Mononuclear cell (primary cell): ENCODE results near the gene ST8SIA6. TPM values are rescaled to one million over a fixed set of nuclear protein-coding genes. Genes with fewer than 3 reads are reported as not detected.
"Not testable (repeated sequence)": the region's sequence is repeated elsewhere in the genome, so short reads cannot be mapped to it uniquely, and the experiment has no call there.

ENCODE experiments used
- H3K27me3 ChIP-seq: 2 replicates; pipeline ENCODE4 v1.6.0; 2011; ENCODE audit warnings: low read length, control low read depth; ENCODE audit not compliant: insufficient read depth
- H3K4me1 ChIP-seq: 2 replicates; pipeline ENCODE4 v1.5.1; 2011; ENCODE audit warnings: mild to moderate bottlenecking, low read length, control low read depth; ENCODE audit not compliant: insufficient read depth
- H3K4me3 ChIP-seq: 2 replicates; pipeline ENCODE4 v1.5.1; 2011; ENCODE audit warnings: mild to moderate bottlenecking, low read length, moderate library complexity
- H3K9me3 ChIP-seq: 2 replicates; pipeline ENCODE4 v1.5.1; 2011; ENCODE audit warnings: low read depth, mild to moderate bottlenecking, control low read depth, low read length
- total RNA-seq: library from RNA; depleted of rRNA; stranded (reverse); fragments of >200 nt; gene quantifications from one replicate; pipeline ENCODE4 v1.2.3, GENCODE V29; 2012

Gene ST8SIA6
- total RNA-seq, 1 donor, result 1.3 TPM

DNA sequence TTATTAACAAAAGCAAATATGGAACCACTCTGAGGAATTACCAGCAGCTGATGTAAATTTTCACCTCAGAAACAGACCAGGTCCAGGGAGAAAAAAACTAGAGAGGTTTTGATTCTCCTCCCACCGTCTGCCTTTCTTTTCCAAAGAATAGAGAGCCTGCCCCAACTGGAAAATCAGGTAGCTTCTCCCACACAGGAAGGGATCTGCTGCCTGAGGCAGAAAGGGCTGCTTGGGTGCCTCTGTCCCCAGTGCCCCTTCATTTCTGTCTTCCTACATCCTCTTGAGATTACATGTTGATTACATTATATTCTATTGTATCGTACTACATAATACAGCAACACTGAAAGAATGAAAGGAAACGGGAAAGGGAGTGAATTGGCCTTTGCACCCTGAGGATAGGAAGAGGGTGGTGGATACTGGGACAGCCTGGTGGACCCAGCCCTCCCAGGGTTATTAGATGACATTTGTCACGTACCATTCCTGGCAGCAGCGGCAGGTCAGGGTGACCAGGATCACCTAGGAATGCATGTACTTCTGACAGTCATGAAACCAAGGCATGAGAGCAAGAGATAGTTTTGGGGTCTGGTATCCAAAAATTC, 8.9 kb downstream of the ST8SIA6 start:
- Histone ChIP-seq H3K9me3 (peaks cover 7% of the 10 kb centered on the region), H3K4me3 (no peak overlapping the region), H3K4me1 (peaks cover 3% of the 10 kb centered on the region), H3K27me3 (no peaks in the 10 kb centered on the region)

DNA sequence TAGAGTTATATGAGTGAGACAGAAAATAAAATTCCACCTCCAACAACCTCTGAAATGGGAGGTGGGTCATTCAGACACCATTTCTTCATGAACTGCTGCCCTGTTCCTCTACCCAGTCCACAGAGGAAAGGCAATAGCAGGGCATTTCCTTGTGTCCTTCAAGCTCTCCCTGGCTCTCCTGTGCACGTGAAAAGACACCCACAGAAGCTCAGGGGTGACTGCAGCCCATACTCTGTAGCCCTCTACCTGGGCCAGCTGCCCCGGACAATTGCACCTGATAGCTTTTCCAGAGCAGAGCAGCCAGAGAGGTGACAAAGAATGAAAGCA, 10.0 kb downstream of the ST8SIA6 start:
- peaks cover 3% of the 10 kb centered on the region for H3K4me1 ChIP-seq
- no peaks in the 10 kb centered on the region for H3K27me3 ChIP-seq
- H3K9me3 ChIP-seq, result peaks cover 4% of the 10 kb centered on the region
- no peak overlapping the region for H3K4me3 ChIP-seq

DNA sequence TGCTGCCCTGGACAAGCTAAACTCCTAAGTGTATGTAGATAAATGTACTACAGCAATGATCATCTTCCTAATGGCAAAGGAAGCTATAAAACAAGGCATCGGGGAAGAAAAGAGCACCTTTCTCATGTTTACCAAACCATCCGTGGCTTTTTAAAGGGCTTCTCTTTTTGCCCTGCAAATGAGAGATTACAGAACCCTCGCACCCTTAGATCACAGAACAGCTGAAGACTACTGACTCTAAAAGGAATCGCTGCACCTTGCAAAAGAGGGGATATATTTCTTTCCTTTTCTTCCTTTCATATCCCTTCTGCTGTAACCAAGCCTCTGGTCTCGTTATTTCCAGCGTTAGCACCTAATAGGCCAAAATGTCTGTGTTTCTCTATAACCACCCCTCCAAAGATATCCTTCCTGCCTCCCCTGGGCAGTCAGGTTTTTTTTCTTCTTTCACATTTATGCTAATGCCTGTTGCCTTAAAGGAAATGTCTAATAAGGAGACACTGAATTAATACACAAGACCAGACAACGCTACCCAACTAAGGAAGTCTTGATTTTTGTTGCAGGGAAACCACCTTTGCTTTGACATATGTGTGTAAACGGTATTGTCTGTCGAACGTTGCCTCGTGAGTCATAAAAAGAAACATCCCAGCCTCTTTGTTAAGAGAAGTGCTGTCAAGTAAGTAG, 10.5 kb downstream of the ST8SIA6 start:
- Histone ChIP-seq H3K4me3 (no peak overlapping the region), H3K9me3 (no peaks in the 10 kb centered on the region), H3K27me3 (no peaks in the 10 kb centered on the region), H3K4me1 (peaks cover 3% of the 10 kb centered on the region)

DNA sequence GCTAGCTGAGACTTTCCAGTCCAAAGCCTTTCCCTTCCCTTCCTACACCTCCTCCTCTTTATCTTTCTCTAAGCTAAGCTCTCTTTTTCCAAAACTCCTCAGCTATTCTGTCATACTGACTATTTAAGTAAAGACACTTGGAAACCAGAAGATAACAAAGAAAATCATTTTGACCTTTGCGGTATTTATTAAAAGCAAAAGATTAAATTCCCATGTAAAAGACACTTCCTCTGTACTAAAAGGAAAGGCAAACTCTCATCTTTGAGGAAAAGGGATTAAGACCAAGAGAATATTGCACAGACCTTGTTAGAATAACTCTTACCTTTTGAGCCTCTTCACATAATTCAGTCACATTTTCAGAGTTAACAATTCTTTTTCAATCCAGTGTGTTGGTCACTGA, 15.8 kb downstream of the ST8SIA6 start:
- H3K4me1 ChIP-seq, result no peaks in the 10 kb centered on the region
- no peak overlapping the region for H3K4me3 ChIP-seq
- H3K27me3 ChIP-seq, result no peaks in the 10 kb centered on the region
- no peaks in the 10 kb centered on the region for H3K9me3 ChIP-seq

DNA sequence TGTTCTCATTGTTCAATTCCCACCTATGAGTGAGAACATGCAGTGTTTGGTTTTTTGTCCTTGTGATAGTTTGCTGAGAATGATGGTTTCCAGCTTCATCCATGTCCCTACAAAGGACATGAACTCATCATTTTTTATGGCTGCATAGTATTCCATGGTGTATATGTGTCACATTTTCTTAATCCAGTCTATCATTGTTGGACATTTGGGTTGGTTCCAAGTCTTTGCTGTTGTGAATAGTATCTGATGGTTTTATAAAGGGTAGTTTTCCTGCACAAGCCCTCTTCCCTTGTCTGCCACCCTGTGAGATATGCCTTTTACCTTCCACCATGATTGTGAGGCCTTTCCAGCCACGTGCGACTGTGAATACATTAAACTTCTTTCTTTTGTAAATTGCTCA, 17.8 kb downstream of the ST8SIA6 start:
- not testable (repeated sequence) for H3K4me1 ChIP-seq, H3K27me3 ChIP-seq, H3K4me3 ChIP-seq, H3K9me3 ChIP-seq

DNA sequence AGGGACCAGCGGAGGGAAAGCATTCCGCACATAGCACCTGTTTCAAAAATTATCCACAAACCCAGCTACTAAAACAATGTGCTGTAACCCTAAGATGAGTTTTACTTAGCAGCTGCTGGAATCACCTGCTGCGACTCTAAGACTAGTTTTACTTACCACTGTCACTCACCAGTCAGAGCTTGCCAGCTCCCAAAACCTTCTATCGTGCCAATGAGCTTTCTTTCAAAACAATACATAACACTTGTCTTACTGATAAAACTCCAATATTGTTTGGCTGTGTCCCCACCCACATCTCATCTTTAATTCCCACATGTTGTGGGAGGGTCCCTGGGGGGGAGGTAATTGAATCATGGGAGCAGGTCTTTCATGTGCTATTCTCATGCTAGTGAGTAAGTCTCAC, 18.4 kb downstream of the ST8SIA6 start:
- Histone ChIP-seq H3K4me1 (peaks cover 7% of the 10 kb centered on the region), H3K27me3 (no peaks in the 10 kb centered on the region), H3K4me3 (no peak overlapping the region), H3K9me3 (no peaks in the 10 kb centered on the region)

DNA sequence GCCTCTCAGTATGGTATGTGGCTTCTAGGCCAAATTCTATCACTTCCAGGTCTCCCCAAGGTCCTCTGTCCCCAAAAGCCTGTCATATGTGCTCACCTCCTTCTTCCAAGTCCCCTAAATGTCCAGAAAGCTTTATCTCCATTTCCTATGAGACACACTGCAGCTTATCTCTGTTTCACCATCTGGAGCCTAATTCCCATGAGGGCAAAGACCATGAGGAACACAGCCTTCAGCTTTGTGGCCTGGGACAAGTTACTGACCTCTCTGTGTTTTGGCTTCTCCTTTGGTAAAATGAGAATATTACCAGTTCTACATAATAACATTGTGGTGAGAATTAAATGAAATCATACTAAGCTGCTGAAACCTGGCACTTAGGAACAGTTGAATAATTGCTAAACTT, 19.2 kb downstream of the ST8SIA6 start:
- H3K4me1 ChIP-seq, result peaks cover 10% of the 10 kb centered on the region
- no peak overlapping the region for H3K4me3 ChIP-seq
- H3K9me3 ChIP-seq, result no peaks in the 10 kb centered on the region
- no peaks in the 10 kb centered on the region for H3K27me3 ChIP-seq

DNA sequence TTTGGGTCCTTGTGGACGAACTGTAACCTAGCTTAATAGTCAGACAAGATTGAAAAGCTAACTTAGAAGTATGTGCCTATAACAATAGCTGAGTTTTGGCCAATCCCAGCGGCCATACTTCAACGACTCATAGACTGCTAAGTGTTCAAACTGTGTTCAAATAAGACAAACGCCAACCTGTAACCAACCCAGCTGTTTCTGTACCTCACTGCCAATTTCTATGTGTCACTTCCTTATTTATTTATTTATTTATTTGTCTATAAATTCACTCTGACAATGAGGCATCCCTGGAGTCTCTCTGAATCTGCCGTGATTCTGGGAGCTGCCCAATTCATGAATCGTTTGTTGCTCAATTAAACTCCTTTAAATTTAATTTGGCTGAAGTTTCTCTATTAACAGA, 21.7 kb downstream of the ST8SIA6 start:
- Histone ChIP-seq H3K9me3 (no peaks in the 10 kb centered on the region), H3K4me3 (no peak overlapping the region), H3K27me3 (no peaks in the 10 kb centered on the region), H3K4me1 (peaks cover 30% of the 10 kb centered on the region)

DNA sequence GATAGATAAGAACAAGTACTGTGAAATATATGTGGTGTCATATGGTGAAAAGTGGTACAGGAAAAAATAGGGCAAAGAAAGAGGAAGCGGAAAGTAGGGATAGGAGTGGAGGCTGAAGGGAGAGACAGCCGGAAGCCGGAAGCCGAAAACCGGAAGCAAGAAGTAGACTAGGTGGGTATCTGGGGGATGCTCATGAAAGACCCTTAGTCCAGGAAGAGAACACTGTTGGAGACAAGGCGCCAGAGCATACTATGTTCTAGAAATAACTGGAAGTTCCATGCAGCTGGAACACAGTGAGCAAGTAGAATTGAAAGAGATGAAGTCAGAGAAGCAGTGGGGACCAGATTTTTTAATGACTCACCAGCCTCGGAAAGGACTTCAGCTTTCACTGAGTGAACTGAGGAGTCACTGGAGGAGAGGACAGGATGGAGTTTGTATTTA, 22.5 kb downstream of the ST8SIA6 start:
- H3K4me1 ChIP-seq, result peaks cover 38% of the 10 kb centered on the region
- H3K9me3 ChIP-seq, result no peaks in the 10 kb centered on the region
- no peak overlapping the region for H3K4me3 ChIP-seq
- H3K27me3 ChIP-seq, result no peaks in the 10 kb centered on the region

DNA sequence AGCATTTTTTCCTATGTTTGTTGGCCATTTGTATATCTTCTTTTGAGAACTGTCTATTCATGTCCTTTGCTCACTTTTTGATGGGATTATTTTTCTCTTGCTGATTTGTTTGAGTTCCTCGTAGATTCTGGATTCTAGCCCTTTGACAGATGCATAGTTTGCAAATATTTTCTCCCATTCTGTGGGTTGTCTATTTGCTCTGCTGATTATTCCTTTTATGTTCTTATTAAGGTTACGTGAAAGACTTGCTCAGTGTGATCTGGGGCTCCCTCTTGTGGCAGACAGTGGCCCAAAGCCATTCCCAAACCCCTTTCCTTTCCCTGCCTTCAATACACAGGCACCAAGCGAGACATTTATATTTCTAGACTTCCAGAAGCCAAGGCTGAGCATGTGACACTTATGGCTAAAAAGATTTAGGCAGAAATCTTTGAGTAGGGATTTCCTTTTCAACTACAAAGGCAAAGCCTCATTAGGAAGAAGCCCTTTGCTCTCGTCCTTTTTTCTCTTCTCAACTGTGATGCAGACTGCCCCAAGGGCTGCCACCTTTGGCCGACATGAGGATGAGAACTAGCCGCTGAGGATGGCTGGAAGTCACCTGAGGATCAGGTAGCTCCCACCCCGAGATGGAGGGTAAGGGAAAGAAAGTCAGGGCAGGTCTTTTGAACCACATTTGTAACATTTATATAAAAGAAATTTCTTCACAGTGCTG, 23.6 kb downstream of the ST8SIA6 start:
- Histone ChIP-seq H3K9me3 (no peaks in the 10 kb centered on the region), H3K4me1 (peaks cover 49% of the 10 kb centered on the region), H3K27me3 (no peaks in the 10 kb centered on the region), H3K4me3 (no peak overlapping the region)

DNA sequence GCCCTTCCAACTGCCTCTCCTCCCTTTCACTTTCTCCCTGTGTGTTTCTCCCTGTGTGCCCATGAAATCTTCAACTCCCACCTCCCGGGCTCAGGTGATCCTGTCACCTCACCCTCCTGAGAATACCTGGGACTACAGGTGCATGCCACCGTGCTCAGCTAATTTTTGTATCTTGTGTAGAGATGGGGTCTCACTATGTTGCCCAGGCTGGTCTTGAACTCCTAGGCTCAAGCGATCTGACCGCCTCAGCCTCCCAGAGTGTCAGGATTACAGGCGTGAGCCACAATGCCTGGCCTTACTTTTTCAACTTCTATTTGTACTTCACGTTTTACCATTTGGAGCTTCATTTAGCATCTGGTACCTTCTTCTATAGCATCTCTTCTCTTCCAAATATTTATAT, 24.9 kb downstream of the ST8SIA6 start:
- Histone ChIP-seq H3K9me3 (no peaks in the 10 kb centered on the region), H3K4me1 (peaks cover 60% of the 10 kb centered on the region), H3K4me3 (no peak overlapping the region), H3K27me3 (no peaks in the 10 kb centered on the region)

DNA sequence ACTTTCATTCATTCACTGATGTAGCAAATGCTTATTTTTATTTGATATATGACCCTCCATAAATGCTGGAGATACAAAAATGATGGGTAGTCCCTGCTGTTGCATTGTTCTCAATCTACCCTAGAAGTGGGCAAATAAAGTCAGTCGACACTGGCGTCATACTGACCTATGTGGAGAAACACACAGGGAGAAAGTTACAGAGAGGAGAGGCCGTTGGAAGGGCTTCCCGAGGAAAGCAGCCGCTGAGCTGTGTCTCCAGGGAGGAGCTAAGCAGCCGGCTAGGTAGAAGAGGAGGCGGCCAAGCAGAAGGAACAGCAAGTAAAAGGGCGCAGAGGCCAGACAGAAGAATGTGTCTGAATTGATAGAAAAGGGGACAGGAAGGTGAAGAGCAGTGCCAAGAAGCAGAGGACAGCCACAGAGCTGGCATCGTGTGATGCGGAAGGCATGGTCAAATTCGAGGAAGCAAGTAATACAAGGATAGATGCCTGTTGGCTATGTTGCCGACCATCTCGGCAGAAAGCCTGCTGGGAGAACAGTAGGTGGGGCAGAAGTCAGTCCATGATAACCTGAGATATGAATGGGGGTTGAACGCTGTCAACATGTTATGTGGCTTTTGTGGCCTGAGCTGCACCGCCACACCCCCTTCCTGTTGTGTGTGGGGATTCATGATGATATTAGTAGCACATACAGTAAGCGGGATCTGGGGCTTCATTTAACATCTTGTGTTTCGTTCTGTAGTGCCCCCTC, 25.9 kb downstream of the ST8SIA6 start:
- Histone ChIP-seq H3K4me3 (no peak overlapping the region), H3K9me3 (no peaks in the 10 kb centered on the region), H3K27me3 (no peaks in the 10 kb centered on the region), H3K4me1 (peaks cover 68% of the 10 kb centered on the region)

DNA sequence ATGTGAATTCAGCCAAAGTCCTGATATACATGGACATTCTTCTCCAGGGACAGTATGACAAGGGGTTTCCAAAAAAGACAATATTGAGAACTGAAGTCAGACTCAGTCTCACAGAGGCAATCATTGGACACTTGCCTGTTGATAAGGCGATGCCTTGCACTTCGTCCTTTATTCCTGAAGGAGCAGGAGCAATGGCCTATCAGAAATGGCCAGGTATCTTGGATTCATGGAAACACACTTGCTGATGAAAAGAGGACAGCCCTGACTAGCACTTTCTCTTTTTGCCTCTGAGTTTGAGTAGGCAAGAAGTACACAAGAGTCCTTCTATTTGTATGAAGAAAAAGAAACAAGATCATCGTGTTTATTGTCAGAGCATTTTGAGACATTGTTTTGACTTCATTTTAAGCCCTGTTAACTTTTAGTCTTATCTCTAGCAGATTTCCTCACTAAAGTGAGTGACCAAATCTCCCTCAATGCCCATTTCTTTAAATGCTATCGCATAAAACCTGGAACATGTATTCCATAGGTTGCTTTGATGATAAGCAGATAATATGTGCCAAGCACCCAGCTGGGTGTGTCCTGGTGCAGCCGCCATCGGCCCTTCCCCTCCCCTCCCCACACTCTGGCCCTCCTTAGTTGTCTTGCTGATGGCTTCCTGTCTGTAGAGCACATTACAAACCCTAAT, 26.6 kb downstream of the ST8SIA6 start:
- H3K4me3 ChIP-seq, result no peak overlapping the region
- peaks cover 72% of the 10 kb centered on the region for H3K4me1 ChIP-seq

DNA sequence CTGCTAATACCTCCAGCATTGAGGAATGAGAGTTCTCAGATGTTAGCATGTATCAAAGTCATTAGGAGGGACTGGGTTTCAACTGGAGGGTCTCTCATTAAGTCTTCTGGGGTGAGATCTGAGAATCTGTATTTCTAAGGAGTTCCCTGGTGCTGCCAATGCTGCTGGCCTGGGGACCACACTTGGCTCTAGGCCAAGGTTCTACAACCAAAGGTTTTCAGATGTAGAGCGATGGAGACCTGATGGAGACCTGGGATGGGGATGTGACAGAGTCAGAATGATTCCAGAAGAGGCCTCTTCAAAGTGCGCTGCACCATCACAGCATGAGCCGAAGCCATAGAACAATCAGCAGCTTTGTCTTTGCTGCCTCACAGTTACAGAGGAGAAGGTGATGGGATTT, 27.2 kb downstream of the ST8SIA6 start:
- H3K27me3 ChIP-seq, result no peaks in the 10 kb centered on the region
- no peak overlapping the region for H3K4me3 ChIP-seq
- H3K9me3 ChIP-seq, result no peaks in the 10 kb centered on the region
- H3K4me1 ChIP-seq, result peaks cover 72% of the 10 kb centered on the region

More for the DNA sequence above, 26.6 kb downstream of the ST8SIA6 start:
- Histone ChIP-seq H3K27me3 (no peaks in the 10 kb centered on the region), H3K9me3 (no peaks in the 10 kb centered on the region)

DNA sequence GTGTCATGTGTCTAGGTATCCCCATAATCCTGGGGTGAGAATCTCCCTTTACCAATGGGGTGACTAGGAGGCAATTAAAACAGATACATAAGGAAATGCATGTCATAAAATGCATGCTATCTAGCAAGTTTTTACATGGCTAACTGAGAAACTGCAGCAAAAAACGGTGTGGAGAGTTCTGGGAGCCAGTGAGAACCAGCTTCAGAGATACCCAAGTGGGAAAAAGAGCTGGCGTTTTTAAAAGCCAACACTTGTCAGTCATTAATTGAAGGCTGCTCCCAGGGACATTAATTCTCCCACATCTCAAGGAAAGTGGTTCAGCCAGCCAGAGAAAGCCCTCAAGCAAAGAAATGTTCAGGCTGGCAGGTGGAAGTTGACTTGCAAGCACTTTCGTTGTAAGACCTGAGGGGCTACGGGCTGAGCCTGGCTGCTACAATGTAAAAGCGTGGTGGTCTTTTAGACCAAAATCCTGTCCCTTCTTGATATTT, 28.1 kb downstream of the ST8SIA6 start:
- Histone ChIP-seq H3K4me3 (no peak overlapping the region), H3K27me3 (no peaks in the 10 kb centered on the region), H3K4me1 (peaks cover 66% of the 10 kb centered on the region), H3K9me3 (no peaks in the 10 kb centered on the region)
